Tibial nerve (tissue), 4 donors: ENCODE results near the gene ATP11A.

ENCODE experiments used
- EP300 ChIP-seq, 2 donors: sonication (generic); formaldehyde crosslinking; IDR thresholded peaks; one replicate each; pipeline ENCODE4 v1.6.1; 2017; ENCODE audit warnings: antibody characterized with exemption in 2 of 2, mild to moderate bottlenecking in 1 of 2
- POLR2A ChIP-seq, 2 donors: fragments of 450-650 bp; IDR thresholded peaks; one replicate each; pipeline ENCODE4 v1.6.1; 2017; ENCODE audit warnings: antibody characterized with exemption in 2 of 2, mild to moderate bottlenecking in 2 of 2, moderate library complexity in 2 of 2
- TF ChIP-seq, protein P1 (sequence below), 5 experiments: fragments of 200-600 bp in 3 of 5; fragments of 450-650 bp in 2 of 5; sonication (generic) in 3 of 5; IDR thresholded peaks; one replicate each; pipeline ENCODE4 v1.5.1; 2016 to 2019; ENCODE audit warnings: antibody characterized with exemption in 5 of 5, mild to moderate bottlenecking in 3 of 5, moderate library complexity in 2 of 5

DNA sequence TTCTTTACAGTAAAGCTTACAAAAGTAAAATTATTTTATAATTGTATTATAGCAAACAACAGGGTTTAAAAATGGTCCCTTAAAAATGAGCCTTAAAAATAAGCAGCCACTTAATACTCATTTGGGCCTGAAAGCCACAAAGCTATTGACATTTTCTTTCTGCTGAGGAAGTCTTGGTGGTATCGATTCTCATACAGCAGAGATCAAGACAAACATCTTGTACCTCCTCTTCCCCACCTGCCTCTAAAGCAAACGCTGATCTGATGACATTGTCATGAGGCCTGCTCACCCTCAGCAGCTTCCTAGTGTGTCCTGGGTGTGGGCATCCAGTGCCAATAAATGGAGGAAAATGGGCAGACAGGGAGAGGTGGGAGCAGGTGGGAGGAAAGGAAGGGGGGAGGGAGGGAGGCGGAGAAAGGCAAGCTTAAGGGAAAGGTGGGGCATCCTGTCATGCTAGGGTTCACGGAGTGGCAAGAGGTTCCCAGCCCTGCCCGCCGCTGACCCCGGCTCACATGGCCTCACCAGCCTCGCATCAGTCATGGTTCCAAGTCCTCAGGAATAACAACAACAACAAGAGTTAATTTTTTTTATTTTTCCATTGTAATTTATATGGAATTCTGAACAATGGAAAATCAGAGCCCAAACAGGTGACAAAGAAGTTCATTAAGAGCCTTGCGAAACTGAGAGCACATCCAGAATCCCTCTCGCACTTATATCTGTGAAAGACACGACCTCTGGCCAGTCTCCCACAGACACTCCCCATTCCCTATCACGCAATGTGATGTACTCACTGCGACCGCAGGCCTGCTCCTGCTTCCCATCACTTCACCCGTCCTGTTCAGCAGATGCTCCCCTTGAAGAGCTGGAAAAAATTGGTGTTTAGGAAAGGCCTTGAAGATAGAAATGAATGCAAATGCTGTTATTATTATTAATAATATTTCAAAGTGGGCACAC, 15.1 kb upstream of the ATP11A start:
- TF ChIP-seq POLR2A (IDR thresholded peaks at IDR 0.05) (no peak), EP300 (IDR thresholded peaks at IDR 0.05) (no peak)
- TF ChIP-seq, protein P1, sequence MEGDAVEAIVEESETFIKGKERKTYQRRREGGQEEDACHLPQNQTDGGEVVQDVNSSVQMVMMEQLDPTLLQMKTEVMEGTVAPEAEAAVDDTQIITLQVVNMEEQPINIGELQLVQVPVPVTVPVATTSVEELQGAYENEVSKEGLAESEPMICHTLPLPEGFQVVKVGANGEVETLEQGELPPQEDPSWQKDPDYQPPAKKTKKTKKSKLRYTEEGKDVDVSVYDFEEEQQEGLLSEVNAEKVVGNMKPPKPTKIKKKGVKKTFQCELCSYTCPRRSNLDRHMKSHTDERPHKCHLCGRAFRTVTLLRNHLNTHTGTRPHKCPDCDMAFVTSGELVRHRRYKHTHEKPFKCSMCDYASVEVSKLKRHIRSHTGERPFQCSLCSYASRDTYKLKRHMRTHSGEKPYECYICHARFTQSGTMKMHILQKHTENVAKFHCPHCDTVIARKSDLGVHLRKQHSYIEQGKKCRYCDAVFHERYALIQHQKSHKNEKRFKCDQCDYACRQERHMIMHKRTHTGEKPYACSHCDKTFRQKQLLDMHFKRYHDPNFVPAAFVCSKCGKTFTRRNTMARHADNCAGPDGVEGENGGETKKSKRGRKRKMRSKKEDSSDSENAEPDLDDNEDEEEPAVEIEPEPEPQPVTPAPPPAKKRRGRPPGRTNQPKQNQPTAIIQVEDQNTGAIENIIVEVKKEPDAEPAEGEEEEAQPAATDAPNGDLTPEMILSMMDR (IDR thresholded peaks at IDR 0.05), result no peak
